ENCODE data around the gene GFRA1.

Gene GFRA1

DNA sequence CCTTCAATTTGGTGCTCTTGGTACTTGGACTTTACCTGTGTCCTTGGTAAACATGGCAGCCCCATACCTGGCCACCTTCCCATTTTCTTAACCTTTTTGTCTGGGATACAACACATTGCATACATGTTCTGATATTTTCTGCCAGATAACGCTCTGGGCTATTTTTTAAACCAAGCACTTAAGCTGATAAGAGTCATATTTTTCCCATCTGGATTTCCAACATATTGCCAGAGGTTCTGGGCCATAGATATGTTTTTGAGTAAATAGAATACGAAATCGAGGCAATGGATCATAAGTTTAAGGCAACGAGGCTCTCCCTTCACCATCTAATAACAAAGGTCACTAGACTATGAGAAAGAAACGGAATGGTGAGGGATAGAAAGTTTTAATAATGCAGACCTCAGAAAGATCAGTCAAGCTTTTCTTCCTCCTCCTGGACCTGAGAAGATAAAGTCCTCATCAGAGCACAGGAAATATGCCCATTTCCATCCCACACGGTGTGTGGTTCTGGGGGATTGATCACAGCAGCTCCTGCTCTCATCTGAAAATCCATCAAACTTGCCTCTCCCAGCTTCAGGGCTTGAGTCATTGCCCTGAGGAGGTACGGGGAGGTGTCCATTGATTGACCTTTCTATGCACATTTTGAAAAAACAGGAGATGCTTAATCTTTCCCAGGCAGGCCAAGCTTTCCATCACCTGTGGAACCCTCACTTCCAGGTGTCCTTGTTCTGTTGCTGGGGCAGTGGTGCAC is 257.2 kb downstream of the GFRA1 start:
- DNase-seq, result no peak

GRCh38 chr10:116014871-116015582 is 258.0 kb downstream of the GFRA1 start:
- no peak for DNase-seq

DNA sequence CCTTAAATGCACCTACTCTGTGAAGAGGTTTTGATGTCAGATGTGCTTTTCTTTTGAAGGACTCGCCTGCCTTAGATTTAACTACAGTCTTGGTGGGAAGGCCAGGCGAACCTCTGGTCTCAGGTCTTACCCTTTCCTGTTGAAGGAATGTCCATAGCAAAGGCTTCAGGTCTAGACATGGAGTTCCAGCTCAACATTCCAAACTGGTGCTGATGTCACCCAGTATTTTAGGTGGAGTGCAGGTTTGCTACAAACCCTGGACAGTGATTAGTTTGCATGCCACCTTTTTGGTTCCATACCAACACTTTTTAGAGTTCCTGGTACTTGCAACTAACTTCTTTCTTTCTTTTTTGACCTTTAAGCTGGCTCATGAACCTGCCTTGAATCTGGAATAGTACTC is 258.7 kb downstream of the GFRA1 start:
- no peak for DNase-seq

DNA sequence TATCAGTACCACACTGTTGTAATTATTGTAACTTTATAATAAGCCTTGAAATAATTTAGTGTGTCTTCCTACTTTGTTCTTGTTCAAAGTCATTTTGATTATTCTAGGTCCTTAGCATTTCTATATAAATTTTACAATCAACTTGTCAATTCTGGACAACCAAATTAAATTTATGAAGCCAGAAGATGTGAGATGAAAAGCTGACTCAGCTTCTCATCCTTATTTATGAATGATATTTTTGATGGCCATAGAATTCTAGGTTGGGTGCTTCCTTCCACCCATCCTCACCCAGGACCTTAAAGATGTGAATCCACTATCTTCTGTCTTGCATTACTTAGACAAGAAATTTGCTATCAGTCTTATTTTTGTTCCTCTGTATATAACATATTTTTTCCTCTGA is 261.1 kb downstream of the GFRA1 start:
- no peak for DNase-seq

- no peak for DNase-seq
Observed at GRCh38 chr10:116007256-116007891, 265.6 kb downstream of the GFRA1 start.
